ENCODE results near the gene P2RY6.

The P2RY6 gene

DNA sequence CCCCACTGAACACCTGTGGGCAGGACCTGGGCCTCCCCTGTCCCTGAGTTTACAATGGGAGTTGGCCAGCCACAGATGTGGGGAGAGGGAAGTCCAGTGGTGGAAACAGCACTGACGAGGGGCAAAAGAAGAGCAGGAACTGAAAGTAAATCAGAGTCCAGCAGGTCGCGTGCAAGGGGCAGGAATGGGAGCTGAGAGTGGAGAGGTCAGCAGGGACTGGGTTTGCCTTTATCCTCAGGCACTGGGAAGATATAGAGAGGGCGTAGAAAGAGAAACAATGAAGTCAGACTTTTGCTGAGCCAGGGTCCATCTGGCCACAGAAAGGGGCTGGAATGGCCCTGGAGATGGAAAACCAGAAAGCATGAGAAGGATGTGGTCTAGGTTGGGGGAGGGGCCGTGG is 8.5 kb downstream of the P2RY6 start:
- DNase-seq (ENCODE audit: low read depth): no peak

DNA sequence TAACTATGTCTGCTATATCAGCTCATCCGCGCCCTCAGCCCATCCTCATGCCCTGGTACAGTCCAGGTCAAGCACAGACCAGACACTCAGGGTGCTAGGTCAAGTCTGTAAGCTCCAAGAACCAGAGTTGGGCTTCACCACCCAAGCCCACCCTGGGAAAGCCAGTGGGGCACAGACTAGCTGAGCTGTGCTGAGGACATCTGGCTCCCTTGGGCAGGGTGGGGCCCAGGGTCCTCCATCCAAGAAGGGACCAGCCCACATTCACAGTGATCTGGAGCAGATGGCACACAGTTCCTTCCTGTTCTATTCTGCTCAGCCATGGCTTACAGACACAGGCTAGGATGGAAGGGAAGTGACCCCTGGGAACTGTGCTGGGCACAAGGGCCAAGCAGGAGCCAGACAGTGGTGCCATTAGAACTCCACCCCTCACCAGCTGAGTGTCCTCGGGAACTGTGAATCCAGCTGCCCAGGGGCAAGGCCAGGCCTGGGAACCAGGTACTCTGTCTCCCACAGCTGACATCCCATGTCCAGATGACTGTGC is 9.1 kb downstream of the P2RY6 start:
- DNase-seq (ENCODE audit: low read depth): no peak

DNA sequence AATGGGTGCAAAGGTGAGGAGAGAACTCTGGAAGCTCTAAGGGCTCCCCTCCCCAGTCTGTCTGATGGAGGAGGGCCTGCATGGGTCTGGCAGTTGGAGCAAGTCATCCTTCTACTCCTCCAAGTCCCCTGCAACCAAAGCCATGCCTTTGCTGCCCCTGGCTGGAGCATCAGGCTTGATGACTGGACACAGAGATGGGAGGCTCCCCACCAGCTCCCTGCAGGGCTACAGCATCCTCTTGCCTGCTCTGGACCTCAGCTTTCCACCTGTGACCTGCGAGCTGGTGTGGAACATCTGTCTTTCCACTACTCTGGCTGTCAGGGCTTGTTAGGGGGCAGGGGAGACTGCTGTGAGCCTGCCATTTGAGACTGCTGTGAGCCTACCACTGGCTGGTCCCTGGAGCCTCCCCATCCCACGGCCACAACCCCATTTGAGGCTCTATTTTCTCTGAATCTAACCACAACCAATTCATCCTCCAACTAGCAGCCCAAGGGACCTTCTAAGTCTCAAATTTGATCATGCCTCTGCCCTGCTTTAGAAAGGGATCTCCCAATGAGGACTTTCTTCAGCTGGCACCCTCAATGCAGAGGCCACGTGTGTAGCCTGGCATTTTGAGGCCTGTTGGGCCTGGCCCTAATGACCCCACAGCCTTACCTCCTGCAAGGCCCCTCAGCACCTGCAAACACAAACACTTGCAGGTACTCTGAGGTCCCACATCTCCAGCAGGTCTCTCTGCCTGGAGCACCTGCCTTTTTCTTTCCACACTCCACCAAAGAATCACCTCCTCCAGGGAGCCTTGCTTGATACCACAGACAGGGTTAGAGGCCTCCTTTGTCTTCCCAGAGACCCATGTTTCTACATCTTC is 9.9 kb downstream of the P2RY6 start:
- no peak for DNase-seq (ENCODE audit: low read depth)

DNA sequence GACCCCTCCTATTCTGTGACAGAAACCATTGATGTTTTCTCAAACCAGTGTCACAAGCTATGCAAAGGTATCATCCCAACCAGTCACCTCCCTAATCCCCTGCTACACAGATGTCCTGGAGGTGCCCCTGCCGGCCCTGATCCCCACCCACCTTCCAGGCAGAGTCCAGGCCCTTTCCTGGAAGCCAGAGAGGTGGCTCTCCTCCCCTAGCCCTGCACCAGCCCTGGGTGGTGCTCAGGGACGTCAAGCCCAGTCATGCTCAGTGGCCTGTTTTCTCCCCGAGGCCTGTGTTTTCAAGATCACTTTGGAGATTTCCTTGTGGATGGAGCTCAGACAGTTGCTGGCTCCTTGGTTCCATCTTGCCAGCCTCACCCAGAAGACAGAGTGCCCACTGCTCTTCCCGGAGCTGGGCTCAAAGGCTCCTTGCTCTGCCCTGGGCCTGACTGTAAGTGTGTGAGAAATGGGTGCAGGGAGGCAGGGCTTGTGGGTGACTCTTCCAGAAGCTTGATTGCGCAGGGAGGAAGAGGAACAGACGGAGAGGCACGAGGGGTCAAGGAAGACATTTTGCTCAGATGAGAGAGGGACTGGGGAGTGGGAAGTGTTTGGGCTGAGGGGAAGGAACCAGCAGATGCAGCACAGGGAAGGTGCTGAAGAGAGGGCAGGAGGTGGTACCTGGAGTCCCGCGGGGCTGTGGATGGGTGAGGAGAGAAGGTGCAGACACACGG is 11.3 kb downstream of the P2RY6 start:
- no peak for DNase-seq (ENCODE audit: low read depth)

DNA sequence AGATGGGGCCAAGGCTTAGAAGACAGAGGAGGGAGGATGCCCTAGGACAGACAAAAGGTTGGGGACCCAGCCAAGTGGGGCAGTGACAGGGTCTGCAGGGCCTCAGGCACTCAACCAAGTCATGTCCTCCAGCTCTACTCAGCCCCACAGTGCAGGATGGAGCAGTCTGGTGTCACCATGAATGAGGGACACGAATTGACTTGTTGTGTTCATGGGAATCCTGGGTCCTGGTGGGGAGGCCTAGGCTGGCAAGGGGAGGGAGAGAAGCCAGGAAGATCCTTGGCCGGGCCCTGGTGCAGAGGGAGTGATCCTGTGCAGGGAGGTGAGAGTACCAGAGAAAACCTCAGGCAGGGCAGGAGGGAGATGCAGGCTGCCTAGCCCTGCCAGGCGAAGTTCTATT is 12.0 kb downstream of the P2RY6 start:
- no peak for DNase-seq (ENCODE audit: low read depth)

DNA sequence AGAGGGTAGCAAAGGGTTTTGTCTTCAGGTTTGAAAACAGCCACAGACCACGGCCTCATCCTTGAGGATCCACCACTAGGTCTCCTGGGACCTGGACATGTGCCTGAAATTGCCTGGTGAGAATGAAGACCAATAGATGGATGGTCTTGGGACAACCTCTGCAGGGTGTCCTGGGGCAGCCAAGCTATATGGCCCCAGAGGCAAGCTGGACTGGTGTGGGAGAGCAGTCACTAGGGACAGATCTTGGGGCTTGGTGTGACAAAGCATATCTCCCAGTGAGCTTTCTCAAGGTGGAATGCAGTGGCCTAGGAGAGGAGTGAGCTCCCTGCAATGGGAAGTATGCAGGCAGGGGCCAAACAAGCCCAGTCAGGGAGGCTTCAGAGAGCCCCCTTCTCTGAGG is 13.6 kb downstream of the P2RY6 start:
- DNase-seq (ENCODE audit: low read depth): no peak

DNA sequence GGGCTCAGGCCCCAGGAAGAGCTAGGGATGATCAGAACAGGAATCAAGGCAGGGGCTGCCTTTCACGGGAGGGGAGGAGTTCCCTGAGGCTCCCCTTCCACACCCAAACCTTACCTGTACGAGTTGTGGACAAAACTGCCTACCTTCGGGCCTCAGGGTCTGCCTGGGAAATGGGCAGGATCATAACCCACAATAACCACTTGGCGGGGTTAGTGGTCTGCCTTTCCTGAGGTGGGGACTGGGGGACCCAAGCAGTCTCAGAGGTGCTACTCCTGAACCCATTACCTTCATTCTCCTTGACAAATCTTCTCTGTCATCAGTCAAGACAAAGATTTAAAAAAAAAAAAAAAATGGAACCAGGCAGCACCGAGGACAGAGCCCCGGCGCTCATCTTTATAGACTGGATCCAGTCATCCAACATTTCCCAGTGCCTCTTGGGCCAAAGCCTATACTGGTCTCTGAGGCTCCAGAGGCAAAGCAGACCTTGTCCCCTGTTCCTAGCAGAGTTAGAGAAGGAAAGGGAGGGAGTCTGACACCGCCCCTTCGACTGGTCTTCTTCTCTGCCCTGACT is 14.2 kb downstream of the P2RY6 start:
- no peak for DNase-seq (ENCODE audit: low read depth)

DNA sequence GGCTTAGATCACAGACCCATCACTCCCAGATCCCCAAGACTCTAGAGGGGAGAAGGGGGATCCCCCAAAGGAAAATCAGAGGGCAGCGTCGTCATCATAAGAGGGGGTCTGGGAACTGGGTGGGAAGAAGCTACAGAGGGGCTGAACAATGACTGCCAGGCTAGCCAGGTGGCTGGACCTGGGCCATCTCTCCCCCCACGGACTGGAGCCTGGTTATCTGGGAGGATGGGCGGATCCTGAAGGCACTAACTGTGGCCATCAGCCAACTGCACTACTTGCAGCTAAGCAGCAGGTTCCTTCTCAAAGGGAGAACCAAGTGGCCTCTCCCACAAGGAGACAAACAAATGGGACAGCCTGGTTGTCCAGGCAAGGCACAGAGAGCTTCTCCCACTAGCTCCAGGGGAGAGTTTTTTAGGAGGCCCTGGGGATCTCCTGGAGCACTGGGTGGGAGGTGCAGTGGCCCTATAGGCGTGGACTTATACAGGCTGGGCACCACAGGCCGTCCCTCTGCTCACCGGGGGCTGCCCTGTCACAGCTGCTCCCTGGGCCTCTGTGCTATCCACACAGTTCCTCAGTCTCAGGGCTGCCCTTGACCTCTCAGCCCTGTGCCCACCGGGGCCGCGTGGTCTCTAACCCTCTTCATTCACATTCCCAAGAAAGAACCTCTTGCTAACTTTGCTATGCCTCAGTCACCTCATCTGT is 15.4 kb downstream of the P2RY6 start:
- DNase-seq (ENCODE audit: low read depth): no peak

DNA sequence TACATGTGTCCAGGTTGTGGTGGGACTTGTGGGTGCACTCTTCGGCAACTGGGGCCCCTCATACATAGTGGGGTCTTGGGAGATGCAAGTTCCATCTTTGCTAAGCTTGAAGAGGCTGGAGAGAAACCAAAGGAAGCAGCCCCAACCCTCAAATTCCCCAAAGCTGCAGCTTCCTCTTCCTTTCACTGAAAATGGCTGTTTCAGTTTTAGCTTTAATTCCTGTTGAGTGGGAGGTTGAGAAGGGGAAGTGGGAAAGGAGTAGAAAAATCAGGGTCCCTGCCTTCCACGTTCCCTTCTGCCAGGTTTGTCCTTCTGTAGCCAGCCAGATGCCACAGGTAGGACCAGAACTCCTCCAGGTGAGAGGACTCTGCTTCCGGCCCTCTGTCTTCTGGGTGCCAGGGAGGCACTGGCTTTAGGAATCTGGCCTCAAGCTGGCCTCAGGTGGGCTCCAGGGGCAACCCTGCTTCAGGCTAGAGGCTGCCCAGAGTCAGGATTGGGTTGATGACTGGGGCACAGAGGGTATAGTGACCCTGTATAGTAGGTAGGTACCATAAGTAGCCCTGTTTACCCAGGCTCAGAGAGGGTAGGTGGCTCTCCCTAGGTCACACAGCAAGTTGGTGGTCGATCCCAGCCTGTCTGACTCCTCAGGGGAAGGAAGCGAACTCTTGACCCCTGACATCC is 16.2 kb downstream of the P2RY6 start:
- no peak for DNase-seq (ENCODE audit: low read depth)

DNA sequence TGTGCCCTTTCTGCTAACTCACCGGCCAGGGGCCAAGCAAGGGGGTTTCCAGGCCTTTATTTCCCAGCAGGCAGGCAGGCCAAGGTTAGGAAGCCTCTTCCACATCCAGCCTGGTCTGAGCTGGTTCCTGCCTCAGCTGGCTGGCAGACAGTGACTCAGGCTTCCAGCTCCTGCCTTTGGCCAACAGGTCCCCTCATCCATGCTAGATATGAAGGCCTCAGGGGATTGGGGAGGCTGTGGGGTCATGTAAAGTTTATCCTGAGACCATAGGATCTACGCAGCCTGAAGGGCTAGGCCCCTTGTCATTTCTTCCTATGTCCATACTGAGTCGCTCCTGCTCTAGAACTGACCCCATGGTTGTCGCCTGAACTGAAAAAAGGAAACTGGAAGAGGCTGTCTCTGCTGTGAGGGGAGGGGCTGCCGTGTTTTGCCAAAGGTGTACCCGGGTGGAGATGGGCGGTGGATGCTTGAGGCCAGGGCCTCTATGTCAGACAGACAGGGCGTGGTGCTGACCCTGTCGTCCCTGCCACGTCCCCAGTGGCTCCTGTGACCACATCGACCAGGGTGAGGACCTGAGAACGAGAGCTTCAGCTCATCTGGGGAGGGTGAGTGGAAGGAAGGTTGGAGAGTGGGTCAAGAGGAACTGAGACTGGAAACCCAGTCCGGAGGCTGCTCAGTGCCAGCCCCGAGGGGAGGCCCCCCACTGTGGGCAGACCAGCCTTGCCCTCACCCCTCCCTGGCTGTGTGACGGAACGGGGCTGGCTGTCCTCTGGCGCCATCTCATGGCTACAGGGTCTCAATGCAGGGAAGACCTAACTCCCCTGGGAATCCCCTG is 17.0 kb downstream of the P2RY6 start:
- DNase-seq (ENCODE audit: low read depth): no peak

DNA sequence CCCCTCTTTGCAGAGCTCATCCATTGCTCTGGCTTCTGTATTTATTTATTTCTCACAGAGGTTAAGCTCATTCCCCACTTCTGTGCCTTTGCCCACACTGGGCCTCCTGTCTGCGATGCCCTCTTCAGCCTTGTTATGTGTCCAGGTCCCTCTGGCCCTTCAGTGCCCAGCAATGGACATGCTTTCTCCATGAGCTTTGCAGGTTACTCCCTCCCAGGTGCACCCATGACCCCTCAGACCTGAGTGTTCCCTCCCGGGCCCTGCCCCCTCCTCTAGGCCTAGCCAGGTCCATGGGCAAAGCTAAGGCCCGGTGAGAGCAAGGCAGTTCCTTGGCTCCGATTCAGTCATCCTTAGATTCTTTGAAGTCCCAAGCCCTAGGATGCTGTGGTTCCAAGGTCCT is 18.4 kb downstream of the P2RY6 start:
- no peak for DNase-seq (ENCODE audit: low read depth)

DNA sequence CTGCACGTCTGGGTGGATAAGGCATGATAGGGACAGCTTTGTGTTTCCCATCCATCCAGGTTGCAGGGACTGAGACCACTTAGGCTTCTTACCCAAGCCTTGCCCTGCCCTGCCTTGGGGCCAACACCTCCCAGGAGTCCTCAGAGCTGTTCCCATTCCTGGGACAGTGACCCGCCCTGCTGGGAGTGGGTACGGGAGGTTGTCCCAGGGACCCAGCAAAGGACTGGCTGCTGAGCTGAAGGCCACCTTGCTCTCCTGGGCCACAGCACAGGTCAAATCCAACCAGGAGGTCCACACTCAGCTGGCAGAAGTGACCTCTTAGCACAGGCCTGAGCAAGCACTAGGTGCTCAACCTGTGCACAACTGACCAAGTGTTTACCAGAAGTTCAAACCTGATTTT is 19.1 kb downstream of the P2RY6 start:
- no peak for DNase-seq (ENCODE audit: low read depth)

DNA sequence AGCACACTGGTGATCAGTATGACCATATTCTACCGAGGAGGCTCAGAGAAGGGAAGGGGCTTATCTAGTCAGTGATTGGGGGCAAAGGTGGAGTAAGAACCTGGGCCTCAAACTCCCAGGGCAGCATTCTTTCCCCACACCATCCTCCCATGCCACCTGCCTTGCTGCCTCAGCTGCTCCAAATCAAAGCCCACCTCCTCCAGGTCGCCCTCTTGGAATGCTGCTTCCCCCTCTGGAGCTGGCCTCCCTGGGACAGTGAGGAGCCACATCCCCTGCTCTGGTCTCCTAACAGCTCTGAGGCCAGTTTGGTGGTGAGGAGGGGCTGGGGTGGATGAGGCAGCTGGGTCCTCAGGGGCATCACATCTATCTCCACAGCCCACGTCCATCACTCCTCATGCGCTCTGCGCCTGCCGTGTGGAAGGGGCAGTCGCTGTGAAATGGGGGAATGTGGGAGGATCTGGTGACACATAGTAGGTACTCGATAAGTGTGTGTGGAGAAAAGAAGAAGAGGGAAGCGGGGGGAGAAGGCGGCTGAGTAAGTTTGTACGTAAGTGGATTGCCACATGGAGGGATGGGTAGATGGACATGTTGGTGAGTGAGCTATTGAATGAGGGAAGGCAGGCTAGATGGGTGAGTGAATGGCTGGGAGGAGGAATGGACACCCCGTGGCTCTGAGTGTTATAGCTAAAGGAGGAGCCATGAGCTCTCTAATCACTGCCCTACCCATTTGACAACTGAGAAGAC is 19.8 kb downstream of the P2RY6 start:
- no peak for DNase-seq (ENCODE audit: low read depth)

DNA sequence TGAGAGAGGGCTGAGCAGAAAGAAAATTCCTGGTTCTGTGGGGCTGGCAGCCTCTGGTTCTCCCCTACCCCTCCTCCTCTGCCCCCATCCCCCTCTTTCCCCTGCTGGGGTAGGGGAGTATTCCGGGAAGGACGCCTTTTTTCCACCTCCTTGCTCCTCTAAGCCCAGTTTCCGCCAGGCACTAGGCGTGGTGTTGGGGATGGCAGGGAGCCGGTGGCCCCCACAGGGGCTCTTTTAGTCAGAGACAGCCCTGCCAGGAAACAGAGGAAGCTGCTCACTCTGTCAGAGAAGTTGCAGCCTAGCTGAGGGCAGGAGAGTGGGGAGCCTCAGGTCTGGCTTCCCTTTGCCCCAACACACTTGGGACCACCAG is 20.4 kb downstream of the P2RY6 start:
- DNase-seq (ENCODE audit: low read depth): no peak

DNA sequence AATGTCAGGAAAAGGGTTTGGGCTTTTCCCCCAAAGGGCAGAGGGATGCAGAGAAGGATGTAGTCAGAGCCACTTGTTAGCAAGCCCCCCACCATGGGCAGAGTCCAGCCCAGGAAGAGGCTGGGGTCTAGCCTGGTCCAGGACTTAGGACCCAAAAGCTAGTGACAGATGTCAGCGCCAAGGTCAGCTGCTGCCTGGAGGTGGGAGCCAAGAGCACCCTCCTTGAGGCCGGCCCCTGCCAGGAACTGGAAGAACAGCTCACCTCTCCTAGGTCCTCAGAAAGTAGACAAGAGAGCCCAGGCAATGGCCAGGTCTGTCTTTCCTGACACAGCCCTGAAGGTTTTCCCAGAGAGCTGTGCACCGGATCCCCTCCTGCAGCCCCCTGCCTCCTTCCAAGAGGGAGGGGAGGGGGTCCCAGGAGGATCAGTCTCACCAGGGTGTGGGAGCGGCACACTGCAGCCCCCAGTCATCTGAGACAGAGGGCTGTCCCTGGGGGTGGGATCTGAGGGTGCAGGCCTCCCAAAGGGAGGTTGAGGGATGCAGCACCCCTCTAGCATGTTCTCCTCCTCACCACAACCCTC is 21.3 kb downstream of the P2RY6 start:
- DNase-seq (ENCODE audit: low read depth): no peak

DNA sequence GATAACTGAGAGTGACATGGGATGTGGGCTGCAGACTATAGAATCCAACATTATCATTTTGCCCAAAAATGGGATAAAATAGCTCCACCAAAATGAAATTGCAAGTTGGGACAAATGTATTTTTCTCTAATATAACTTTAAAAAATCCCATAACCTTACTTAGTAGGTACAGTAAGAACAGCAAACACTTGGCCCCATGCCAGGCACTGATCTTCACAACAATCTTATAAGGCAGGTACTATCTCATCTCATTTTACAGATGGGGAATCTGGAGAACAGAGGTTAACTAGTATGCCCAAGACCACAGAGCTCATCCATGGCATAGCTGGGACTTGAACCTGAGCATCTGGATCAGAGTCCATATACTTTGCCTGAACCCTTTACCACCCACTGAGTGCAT is 22.5 kb downstream of the P2RY6 start:
- DNase-seq (ENCODE audit: low read depth): no peak

DNA sequence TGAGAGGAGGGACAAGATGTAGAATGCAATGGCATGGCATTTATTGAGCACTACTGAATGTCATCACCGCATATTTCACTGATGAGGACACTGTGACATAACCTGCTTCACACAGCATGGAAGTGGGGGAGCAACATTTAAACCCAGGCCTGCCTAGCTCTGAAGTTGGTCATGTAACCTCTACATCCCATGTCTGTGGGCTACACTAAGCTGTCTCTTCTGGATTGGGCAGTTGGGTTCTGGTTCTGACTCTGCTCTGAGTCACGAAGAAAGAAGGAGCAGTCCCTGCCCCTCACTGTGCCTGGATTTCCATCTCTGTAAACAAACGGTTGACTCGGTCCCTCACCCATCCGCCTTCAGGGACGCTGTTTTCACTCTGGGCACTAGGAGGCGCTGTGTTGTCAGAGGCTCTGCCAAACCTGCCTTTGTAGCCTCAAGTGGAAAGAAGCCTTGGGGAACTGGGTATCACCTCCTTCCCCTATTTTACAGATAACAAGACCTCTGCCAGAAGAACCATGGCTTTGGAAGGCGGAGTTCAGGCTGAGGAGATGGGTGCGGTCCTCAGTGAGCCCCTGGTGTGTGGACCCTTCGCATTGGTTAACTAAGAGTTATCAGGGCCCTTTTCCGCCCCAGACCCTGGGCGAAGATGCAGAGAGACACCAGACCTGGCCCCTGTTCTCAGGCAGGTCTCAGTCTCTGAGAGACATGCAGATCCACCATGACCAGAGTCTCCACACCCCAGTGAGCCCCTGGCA is 23.3 kb downstream of the P2RY6 start:
- no peak for DNase-seq (ENCODE audit: low read depth)

DNA sequence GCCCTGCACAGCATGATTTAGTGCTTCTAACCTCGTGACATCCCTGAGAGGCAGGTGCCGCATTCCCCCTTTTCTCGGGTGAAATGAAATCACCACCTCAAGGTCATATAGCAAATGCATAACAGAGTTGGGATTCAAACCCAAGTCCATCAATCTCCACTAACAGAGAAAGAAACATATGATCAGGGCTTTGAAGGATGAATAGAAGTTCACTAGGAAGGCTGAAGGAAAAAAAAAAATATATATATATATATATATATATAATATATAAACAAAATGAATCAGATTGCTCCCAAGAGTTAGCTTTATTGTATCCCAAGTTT is 23.8 kb downstream of the P2RY6 start:
- DNase-seq (ENCODE audit: low read depth): no peak

DNA sequence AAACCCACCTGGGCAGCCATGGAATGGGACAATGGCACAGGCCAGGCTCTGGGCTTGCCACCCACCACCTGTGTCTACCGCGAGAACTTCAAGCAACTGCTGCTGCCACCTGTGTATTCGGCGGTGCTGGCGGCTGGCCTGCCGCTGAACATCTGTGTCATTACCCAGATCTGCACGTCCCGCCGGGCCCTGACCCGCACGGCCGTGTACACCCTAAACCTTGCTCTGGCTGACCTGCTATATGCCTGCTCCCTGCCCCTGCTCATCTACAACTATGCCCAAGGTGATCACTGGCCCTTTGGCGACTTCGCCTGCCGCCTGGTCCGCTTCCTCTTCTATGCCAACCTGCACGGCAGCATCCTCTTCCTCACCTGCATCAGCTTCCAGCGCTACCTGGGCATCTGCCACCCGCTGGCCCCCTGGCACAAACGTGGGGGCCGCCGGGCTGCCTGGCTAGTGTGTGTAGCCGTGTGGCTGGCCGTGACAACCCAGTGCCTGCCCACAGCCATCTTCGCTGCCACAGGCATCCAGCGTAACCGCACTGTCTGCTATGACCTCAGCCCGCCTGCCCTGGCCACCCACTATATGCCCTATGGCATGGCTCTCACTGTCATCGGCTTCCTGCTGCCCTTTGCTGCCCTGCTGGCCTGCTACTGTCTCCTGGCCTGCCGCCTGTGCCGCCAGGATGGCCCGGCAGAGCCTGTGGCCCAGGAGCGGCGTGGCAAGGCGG is 24.5 kb downstream of the P2RY6 start:
- DNase-seq (ENCODE audit: low read depth): no peak

Data from non-pigmented ciliary epithelial cell (primary cell).